Suprapubic skin (tissue), 4 donors: ENCODE measurements around the gene SLC18B1. TPM values are rescaled to one million over a fixed set of nuclear protein-coding genes. Genes with fewer than 3 reads are reported as not detected.

Source experiments
- DNase-seq, 2 donors: peaks; one replicate each; pipeline ENCODE4 v3.0.0-alpha.2; 2019; ENCODE audit warnings: low spot score in 2 of 2
- H3K27ac ChIP-seq: fragments of 200-600 bp; sonication (generic); one replicate; pipeline ENCODE4 v1.5.1; 2019
- H3K27me3 ChIP-seq: fragments of 200-600 bp; sonication (generic); one replicate; pipeline ENCODE4 v1.5.1; 2019
- H3K36me3 ChIP-seq: fragments of 200-600 bp; sonication (generic); one replicate; pipeline ENCODE4 v1.5.1; 2019
- H3K4me1 ChIP-seq: fragments of 200-600 bp; sonication (generic); one replicate; pipeline ENCODE4 v1.5.1; 2019
- H3K4me3 ChIP-seq: fragments of 200-600 bp; sonication (generic); one replicate; pipeline ENCODE4 v1.5.1; 2019; ENCODE audit warnings: mild to moderate bottlenecking
- H3K9me3 ChIP-seq: fragments of 200-600 bp; sonication (generic); one replicate; pipeline ENCODE4 v1.5.1; 2019
- EP300 ChIP-seq: sonication (generic); formaldehyde crosslinking; IDR thresholded peaks from one replicate; pipeline ENCODE4 v1.6.1; 2017; ENCODE audit warnings: antibody characterized with exemption
- POLR2A ChIP-seq, 2 donors: fragments of 450-650 bp; IDR thresholded peaks; one replicate each; pipeline ENCODE4 v1.6.1; 2017; ENCODE audit warnings: antibody characterized with exemption in 2 of 2, mild to moderate bottlenecking in 2 of 2, moderate library complexity in 2 of 2
- POLR2AphosphoS5 ChIP-seq, 3 donors: sonication (generic); formaldehyde crosslinking; IDR thresholded peaks; one replicate each; pipeline ENCODE4 v1.6.1; 2017; ENCODE audit warnings: antibody characterized with exemption in 3 of 3
- WGBS: methylation state at CpG from one replicate; pipeline ENCODE4 v1.1.5; 2018; 5-methylcytosine and 5-hydroxymethylcytosine counted together
- total RNA-seq, 4 donors: library from RNA; depleted of rRNA; stranded (reverse); fragments of >200 nt; gene quantifications; one replicate each; pipeline ENCODE4 v1.1.0, GENCODE V29; 2016
- TF ChIP-seq, protein P1 (sequence below), 2 donors: fragments of 200-600 bp in 1 of 2; fragments of 450-650 bp in 1 of 2; sonication (generic) in 1 of 2; IDR thresholded peaks; one replicate each; pipeline ENCODE4 v1.5.1; 2016 to 2019; ENCODE audit warnings: antibody characterized with exemption in 2 of 2, mild to moderate bottlenecking in 1 of 2, moderate library complexity in 1 of 2

Gene SLC18B1
- total RNA-seq, 4 donors from 2014 or later = 8.4 to 11.2 (median 9.9) TPM

DNA sequence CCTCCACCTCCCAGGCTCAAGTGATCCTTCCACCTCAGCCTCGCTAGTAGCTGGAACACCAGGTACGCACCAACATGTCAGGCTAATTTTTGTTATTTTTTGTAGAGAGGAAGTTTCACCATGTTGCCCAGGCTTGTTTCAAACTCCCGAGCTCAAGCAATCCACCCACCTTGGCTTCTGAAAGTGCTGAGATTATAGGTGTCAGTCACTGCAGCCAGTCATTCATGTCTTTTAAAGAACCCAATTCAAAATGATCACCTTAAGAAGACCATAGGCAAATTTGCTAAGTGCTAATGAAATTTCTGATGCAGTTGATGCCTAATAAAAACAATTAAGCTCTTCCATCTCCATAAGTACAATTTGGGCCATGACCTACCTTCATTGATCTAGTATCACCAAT, 38.2 kb downstream of the SLC18B1 start:
- TF ChIP-seq, protein P1, sequence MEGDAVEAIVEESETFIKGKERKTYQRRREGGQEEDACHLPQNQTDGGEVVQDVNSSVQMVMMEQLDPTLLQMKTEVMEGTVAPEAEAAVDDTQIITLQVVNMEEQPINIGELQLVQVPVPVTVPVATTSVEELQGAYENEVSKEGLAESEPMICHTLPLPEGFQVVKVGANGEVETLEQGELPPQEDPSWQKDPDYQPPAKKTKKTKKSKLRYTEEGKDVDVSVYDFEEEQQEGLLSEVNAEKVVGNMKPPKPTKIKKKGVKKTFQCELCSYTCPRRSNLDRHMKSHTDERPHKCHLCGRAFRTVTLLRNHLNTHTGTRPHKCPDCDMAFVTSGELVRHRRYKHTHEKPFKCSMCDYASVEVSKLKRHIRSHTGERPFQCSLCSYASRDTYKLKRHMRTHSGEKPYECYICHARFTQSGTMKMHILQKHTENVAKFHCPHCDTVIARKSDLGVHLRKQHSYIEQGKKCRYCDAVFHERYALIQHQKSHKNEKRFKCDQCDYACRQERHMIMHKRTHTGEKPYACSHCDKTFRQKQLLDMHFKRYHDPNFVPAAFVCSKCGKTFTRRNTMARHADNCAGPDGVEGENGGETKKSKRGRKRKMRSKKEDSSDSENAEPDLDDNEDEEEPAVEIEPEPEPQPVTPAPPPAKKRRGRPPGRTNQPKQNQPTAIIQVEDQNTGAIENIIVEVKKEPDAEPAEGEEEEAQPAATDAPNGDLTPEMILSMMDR (IDR thresholded peaks at IDR 0.05) = no peak
- no peak for TF ChIP-seq POLR2AphosphoS5 (IDR thresholded peaks at IDR 0.05)
- no peak for TF ChIP-seq EP300
- TF ChIP-seq POLR2A (IDR thresholded peaks at IDR 0.05) = no peak
- 58% methylated on average over 3 of the region's 3 CpGs for WGBS
- Histone ChIP-seq H3K27me3 (no peaks in the 10 kb centered on the region), H3K4me1 (no peaks in the 10 kb centered on the region), H3K4me3 (no peak overlapping the region), H3K36me3 (no peaks in the 10 kb centered on the region), H3K27ac (no peak overlapping the region), H3K9me3 (no peaks in the 10 kb centered on the region)
- DNase-seq = no peak

DNA sequence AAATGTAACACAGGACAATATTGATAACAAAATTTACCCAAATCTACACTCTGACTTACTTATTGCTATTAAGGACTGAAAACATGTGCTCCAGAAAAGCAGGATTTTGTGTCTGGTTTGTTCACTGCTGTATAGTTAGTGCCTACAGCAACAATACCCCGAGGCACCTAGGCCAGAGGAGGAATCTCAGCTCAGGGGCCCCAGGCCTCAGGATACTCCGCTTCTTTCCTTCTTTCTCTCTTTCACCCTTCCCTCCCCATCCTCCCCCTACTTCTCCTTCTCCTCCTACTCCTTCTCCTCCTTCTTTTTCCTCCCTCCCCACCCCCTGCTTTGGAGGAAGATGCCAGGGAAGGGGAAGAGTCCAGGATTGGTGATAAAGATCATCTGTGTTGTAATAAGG, 39.7 kb downstream of the SLC18B1 start:
- no peak overlapping the region for H3K4me3 ChIP-seq
- TF ChIP-seq EP300 (no peak), POLR2A (IDR thresholded peaks at IDR 0.05) (no peak), POLR2AphosphoS5 (IDR thresholded peaks at IDR 0.05) (no peak)
- TF ChIP-seq, protein P1 (IDR thresholded peaks at IDR 0.05) = no peak
- H3K27ac ChIP-seq = no peak overlapping the region
- H3K9me3 ChIP-seq = no peaks in the 10 kb centered on the region
- no peaks in the 10 kb centered on the region for H3K4me1 ChIP-seq
- WGBS = 85% methylated on average over 2 of the region's 2 CpGs
- no peaks in the 10 kb centered on the region for H3K27me3 ChIP-seq
- H3K36me3 ChIP-seq = no peaks in the 10 kb centered on the region
- DNase-seq = no peak

DNA sequence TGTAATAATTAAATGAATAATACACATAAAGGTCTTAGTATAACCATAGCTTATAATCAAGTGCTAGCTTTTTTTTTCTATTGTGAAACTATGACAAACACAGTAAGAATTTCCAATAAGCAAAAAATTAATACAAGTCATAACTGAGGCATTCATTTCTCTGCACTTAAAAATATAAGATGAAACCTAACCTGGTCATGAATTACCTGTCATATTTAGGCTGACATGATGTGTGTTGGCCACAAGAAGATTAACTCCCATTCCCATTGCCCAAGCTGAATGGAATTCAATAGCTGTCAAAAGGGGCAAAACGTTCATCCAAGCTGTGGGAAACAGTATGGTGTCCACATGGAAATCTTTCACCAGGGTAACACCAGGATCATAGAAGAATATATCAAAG, 46.2 kb downstream of the SLC18B1 start:
- Histone ChIP-seq H3K27ac (no peak overlapping the region), H3K4me1 (no peaks in the 10 kb centered on the region), H3K9me3 (no peaks in the 10 kb centered on the region), H3K27me3 (no peaks in the 10 kb centered on the region), H3K36me3 (no peaks in the 10 kb centered on the region), H3K4me3 (no peak overlapping the region)
- no peak for DNase-seq
- TF ChIP-seq, protein P1 (IDR thresholded peaks at IDR 0.05) = no peak
- TF ChIP-seq EP300 (no peak), POLR2A (IDR thresholded peaks at IDR 0.05) (no peak)
- 43% methylated on average over 1 of the region's 1 CpG for WGBS

DNA sequence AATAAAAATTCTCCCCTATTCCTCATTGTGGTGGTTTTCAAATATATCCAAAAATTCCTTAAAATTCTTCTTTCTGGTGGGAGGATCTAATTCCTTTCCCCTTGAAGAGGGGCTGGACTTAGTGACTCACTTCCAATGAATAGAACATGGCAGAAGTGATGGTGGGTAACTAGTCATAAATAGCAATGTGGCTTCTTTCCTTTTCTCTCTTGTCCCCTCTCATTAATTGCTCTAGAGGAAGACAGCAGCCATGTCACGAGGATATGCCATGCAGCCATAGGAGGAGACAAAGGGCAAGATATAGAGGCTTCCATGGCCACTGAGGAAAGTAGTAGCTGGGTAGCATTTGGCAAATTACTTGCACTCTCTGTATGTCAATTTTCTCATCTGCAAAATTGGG, 46.6 kb downstream of the SLC18B1 start:
- Histone ChIP-seq H3K4me1 (no peaks in the 10 kb centered on the region), H3K27ac (no peak overlapping the region), H3K9me3 (no peaks in the 10 kb centered on the region), H3K36me3 (no peaks in the 10 kb centered on the region), H3K4me3 (no peak overlapping the region), H3K27me3 (no peaks in the 10 kb centered on the region)
- DNase-seq = no peak
- TF ChIP-seq POLR2AphosphoS5 (IDR thresholded peaks at IDR 0.05) (no peak), POLR2A (IDR thresholded peaks at IDR 0.05) (no peak), EP300 (no peak)
- TF ChIP-seq, protein P1 (IDR thresholded peaks at IDR 0.05) = no peak
- WGBS = 80% methylated on average over 1 of the region's 1 CpG

DNA sequence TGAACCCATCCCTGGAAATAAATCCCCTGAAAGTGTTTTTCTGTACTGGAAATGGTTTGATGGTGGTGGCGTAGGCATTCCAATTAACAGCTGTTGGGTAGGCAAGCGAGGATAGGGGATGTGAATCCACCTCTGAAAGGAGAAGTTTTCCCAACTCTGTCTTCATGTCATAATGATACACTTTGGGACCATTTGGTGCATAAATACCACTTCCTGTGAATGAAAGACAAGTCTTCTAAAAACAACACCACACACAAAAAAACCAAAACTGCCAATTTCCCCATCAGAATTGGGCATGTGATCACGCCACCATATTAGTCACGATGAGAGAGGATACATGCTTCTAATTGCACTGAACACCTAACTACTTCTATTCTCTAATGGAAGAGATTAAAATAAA, 47.1 kb downstream of the SLC18B1 start:
- Histone ChIP-seq H3K36me3 (no peaks in the 10 kb centered on the region), H3K27me3 (no peaks in the 10 kb centered on the region), H3K9me3 (no peaks in the 10 kb centered on the region), H3K4me1 (no peaks in the 10 kb centered on the region), H3K4me3 (no peak overlapping the region), H3K27ac (no peak overlapping the region)
- WGBS = 84% methylated on average over 4 of the region's 4 CpGs
- TF ChIP-seq, protein P1 (IDR thresholded peaks at IDR 0.05) = no peak
- TF ChIP-seq POLR2A (IDR thresholded peaks at IDR 0.05) (no peak), EP300 (no peak), POLR2AphosphoS5 (IDR thresholded peaks at IDR 0.05) (no peak)
- DNase-seq = no peak
